Loucy (cell line): Measurements from ENCODE around the gene DNAI4.
"Not testable (repeated sequence)": the region's sequence is repeated elsewhere in the genome, so short reads cannot be mapped to it uniquely, and the experiment has no call there.

Experiments used
- H2AFZ ChIP-seq: fragments of 200-600 bp; sonication (generic); 2 replicates; pipeline ENCODE4 v1.6.0; 2016; ENCODE audit warnings: antibody characterized with exemption, mild to moderate bottlenecking, low read length, moderate library complexity
- H3F3A ChIP-seq: fragments of 200-600 bp; 2 replicates; pipeline ENCODE4 v1.6.0; 2016; ENCODE audit warnings: antibody characterized with exemption, low read depth, mild to moderate bottlenecking
- H3K27me3 ChIP-seq: fragments of 200-600 bp; sonication (generic); 2 replicates; pipeline ENCODE4 v1.6.1; 2014; ENCODE audit warnings: low read length, mild to moderate bottlenecking; ENCODE audit not compliant: insufficient read depth, poor library complexity, severe bottlenecking
- H3K36me3 ChIP-seq: fragments of 200-600 bp; sonication (generic); 2 replicates; pipeline ENCODE4 v1.6.1; 2016; ENCODE audit warnings: low read length; ENCODE audit not compliant: insufficient read depth
- H3K4me1 ChIP-seq: fragments of 200-600 bp; sonication (generic); 2 replicates; pipeline ENCODE4 v1.5.1; 2014; ENCODE audit warnings: low read length, mild to moderate bottlenecking; ENCODE audit not compliant: insufficient read depth, poor library complexity, severe bottlenecking
- H3K4me2 ChIP-seq: fragments of 200-600 bp; sonication (generic); 2 replicates; pipeline ENCODE4 v1.6.0; 2014; ENCODE audit warnings: antibody characterized with exemption, low read length, low read depth, mild to moderate bottlenecking; ENCODE audit not compliant: poor library complexity, severe bottlenecking
- H3K4me3 ChIP-seq: fragments of 200-600 bp; sonication (generic); 2 replicates; pipeline ENCODE4 v1.5.1; 2014; ENCODE audit warnings: low read length, mild to moderate bottlenecking, mixed read lengths; ENCODE audit not compliant: poor library complexity, severe bottlenecking
- H3K79me2 ChIP-seq: fragments of 200-600 bp; sonication (generic); 2 replicates; pipeline ENCODE4 v1.6.1; 2014; ENCODE audit warnings: low read length; ENCODE audit not compliant: insufficient read depth
- H3K9ac ChIP-seq: fragments of 200-600 bp; sonication (generic); 2 replicates; pipeline ENCODE4 v1.6.0; 2014; ENCODE audit warnings: mild to moderate bottlenecking, low read depth, low read length, moderate library complexity; ENCODE audit not compliant: poor library complexity, severe bottlenecking
- H3K9me2 ChIP-seq: fragments of 200-600 bp; sonication (generic); replicated peaks from 2 replicates; pipeline ENCODE4 v1.6.1; 2016; ENCODE audit warnings: low read depth, low read length, mixed read lengths
- H3K9me3 ChIP-seq: fragments of 200-600 bp; sonication (generic); 2 replicates; pipeline ENCODE4 v1.6.1; 2014; ENCODE audit warnings: mild to moderate bottlenecking, antibody characterized with exemption, low read length, low read depth; ENCODE audit not compliant: insufficient read depth
- H4K20me1 ChIP-seq: fragments of 200-600 bp; sonication (generic); 2 replicates; pipeline ENCODE4 v1.6.0; 2014; ENCODE audit warnings: antibody characterized with exemption, low read length, mild to moderate bottlenecking; ENCODE audit not compliant: insufficient read depth, poor library complexity, severe bottlenecking
- CTCF ChIP-seq: fragments of 200-600 bp; sonication (generic); conservative IDR thresholded peaks from 2 replicates; pipeline ENCODE4 v1.5.1; 2014; ENCODE audit warnings: mild to moderate bottlenecking, antibody characterized with exemption, low read length
- EZH2phosphoT487 ChIP-seq: fragments of 200-600 bp; IDR thresholded peaks from 2 replicates; pipeline ENCODE4 v1.6.1; 2018; ENCODE audit warnings: antibody characterized with exemption, mild to moderate bottlenecking, moderate library complexity, borderline replicate concordance

DNAI4 gene

GRCh38 chr1:66924756-66925557 is at the start of gene DNAI4, which contains the start of gene MIER1:
Gene DNAI4 (minus strand): TSS chr1:66924856. CDS start chr1:66924831, 25 bp downstream.
Gene MIER1 (plus strand): TSS chr1:66924990. CDS start chr1:66925029, 39 bp downstream.
- peaks cover 36% of the 10 kb centered on the region for H4K20me1 ChIP-seq
- H3K36me3 ChIP-seq: no peaks in the 10 kb centered on the region
- TF ChIP-seq EZH2phosphoT487: no peak
- no peak for TF ChIP-seq CTCF
- no peaks in the 10 kb centered on the region for H3K9me3 ChIP-seq
- H3K9ac ChIP-seq: peak within 1 kb of the TSS; percentile 79
- peaks cover 59% of the 10 kb centered on the region for H3K79me2 ChIP-seq
- H3F3A ChIP-seq: peaks cover 19% of the 10 kb centered on the region; the same call in 1 of the 2 replicates
- no peaks in the 10 kb centered on the region for H3K9me2 ChIP-seq
- peaks cover 55% of the 10 kb centered on the region for H3K4me1 ChIP-seq
- peak within 1 kb of the TSS; percentile 88 for H3K4me3 ChIP-seq
- H3K4me2 ChIP-seq: peak within 1 kb of the TSS; percentile 95
- peak within 1 kb of the TSS; percentile 96 for H2AFZ ChIP-seq
- H3K27me3 ChIP-seq: no peaks in the 10 kb centered on the region

- H4K20me1 ChIP-seq: no peaks in the 10 kb centered on the region
- no peak for TF ChIP-seq CTCF
- TF ChIP-seq EZH2phosphoT487: no peak
- H3K79me2 ChIP-seq: no peaks in the 10 kb centered on the region
- peaks cover 3% of the 10 kb centered on the region; the same call in 1 of the 2 replicates for H3F3A ChIP-seq
- no peak overlapping the region for H3K4me2 ChIP-seq
- H3K9ac ChIP-seq: no peak overlapping the region
- peaks cover 81% of the 10 kb centered on the region for H3K36me3 ChIP-seq
- H3K4me3 ChIP-seq: no peak overlapping the region
- H3K9me2 ChIP-seq: no peaks in the 10 kb centered on the region
- no peaks in the 10 kb centered on the region for H3K27me3 ChIP-seq
- H2AFZ ChIP-seq: no peak overlapping the region
- peaks cover 5% of the 10 kb centered on the region; the same call in 1 of the 2 replicates for H3K9me3 ChIP-seq
- H3K4me1 ChIP-seq: no peaks in the 10 kb centered on the region
These were observed 43.9 kb upstream of the DNAI4 start for GRCh38 chr1:66968574-66968973.

- peaks cover 83% of the 10 kb centered on the region for H3K36me3 ChIP-seq
- H4K20me1 ChIP-seq, H3K9me3 ChIP-seq, H3K9ac ChIP-seq, H3K4me3 ChIP-seq, H3F3A ChIP-seq, H3K27me3 ChIP-seq, H3K4me1 ChIP-seq, H3K9me2 ChIP-seq, H3K79me2 ChIP-seq, H3K4me2 ChIP-seq, H2AFZ ChIP-seq: not testable (repeated sequence)
These were observed 41.7 kb upstream of the DNAI4 start for GRCh38 chr1:66966188-66966873.
